Measurements from ENCODE around the gene C19orf85. TPM values are rescaled to one million over a fixed set of nuclear protein-coding genes. Genes with fewer than 3 reads are reported as not detected.

The C19orf85 gene
- total RNA-seq, 1 experiment from 2014 or later: not detected

DNA sequence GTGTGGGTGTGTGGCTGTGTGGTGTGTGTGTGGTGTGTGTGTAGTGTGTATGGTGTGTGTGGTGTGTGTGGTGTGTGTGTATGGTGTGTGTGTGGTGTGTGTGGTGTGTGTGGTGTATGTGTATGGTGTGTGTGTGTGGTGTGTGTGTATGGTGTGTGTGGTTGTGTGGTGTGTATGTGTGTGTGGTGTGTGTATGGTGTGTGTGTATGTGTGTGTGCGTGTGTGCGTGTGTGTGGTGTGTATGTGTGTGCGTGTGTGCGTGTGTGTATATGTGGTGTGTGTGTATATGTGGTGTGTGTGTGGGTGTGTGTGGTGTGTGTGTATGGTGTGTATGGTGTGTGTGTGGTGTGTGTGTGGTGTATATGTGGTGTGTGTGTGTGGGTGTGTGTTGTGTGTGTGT, 29.5 kb downstream of the C19orf85 start:
- H3K36me3 Mint-ChIP-seq (ENCODE audit: insufficient read depth, unreplicated experiment): peaks cover 7% of the 10 kb centered on the region
- POLR2A ChIA-PET: no interaction called here
- TF ChIP-seq, protein P1, sequence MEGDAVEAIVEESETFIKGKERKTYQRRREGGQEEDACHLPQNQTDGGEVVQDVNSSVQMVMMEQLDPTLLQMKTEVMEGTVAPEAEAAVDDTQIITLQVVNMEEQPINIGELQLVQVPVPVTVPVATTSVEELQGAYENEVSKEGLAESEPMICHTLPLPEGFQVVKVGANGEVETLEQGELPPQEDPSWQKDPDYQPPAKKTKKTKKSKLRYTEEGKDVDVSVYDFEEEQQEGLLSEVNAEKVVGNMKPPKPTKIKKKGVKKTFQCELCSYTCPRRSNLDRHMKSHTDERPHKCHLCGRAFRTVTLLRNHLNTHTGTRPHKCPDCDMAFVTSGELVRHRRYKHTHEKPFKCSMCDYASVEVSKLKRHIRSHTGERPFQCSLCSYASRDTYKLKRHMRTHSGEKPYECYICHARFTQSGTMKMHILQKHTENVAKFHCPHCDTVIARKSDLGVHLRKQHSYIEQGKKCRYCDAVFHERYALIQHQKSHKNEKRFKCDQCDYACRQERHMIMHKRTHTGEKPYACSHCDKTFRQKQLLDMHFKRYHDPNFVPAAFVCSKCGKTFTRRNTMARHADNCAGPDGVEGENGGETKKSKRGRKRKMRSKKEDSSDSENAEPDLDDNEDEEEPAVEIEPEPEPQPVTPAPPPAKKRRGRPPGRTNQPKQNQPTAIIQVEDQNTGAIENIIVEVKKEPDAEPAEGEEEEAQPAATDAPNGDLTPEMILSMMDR (IDR thresholded peaks at IDR 0.05; ENCODE audit: insufficient read depth in 1 of 2, low read depth in 1 of 2, low read length in 1 of 2, severe bottlenecking in 1 of 2, unreplicated experiment in 1 of 2): no peak
- H3K27me3 Mint-ChIP-seq (ENCODE audit: insufficient read depth, unreplicated experiment): peaks cover 12% of the 10 kb centered on the region
- CTCF ChIA-PET: interaction anchor here (0.7 kb wide), 1 partner anchor 9 kb away, joined by 4 read pairs; no protein-coding TSS in a partner anchor
- Histone ChIP-seq H3K4me3 (ENCODE audit: low read depth, low read length) (no peak overlapping the region), H3K9me3 (no peaks in the 10 kb centered on the region), H3K36me3 (ENCODE audit: control insufficient read depth, insufficient read depth, low read length) (no peaks in the 10 kb centered on the region), H3K27me3 (replicated peaks; ENCODE audit: control insufficient read depth, insufficient read depth, low read length) (no peaks in the 10 kb centered on the region; the same call in 1 of the 2 replicates), H3K4me1 (no peaks in the 10 kb centered on the region)
- no peak overlapping the region for H3K4me3 Mint-ChIP-seq (ENCODE audit: unreplicated experiment)
- H3K9me3 Mint-ChIP-seq (ENCODE audit: unreplicated experiment): no peaks in the 10 kb centered on the region
- no peak overlapping the region for H3K27ac Mint-ChIP-seq (ENCODE audit: unreplicated experiment)
- no TSS peak for BruUV-seq (replicated peaks)
- intact Hi-C loops (cut with micrococcal nuclease; ENCODE audit: unreplicated experiment): no loop called here
- H3K4me1 Mint-ChIP-seq (ENCODE audit: low read depth, unreplicated experiment): no peaks in the 10 kb centered on the region
- no peak for DNase-seq

GRCh38 chr19:55434356-55434919, 30.1 kb downstream of the C19orf85 start:
- Histone ChIP-seq H3K27me3 (replicated peaks; ENCODE audit: control insufficient read depth, insufficient read depth, low read length) (no peaks in the 10 kb centered on the region; the same call in 1 of the 2 replicates), H3K4me3 (ENCODE audit: low read depth, low read length) (no peak overlapping the region), H3K36me3 (ENCODE audit: control insufficient read depth, insufficient read depth, low read length) (no peaks in the 10 kb centered on the region), H3K9me3 (no peaks in the 10 kb centered on the region), H3K4me1 (no peaks in the 10 kb centered on the region)
- Mint-ChIP-seq H3K4me1 (ENCODE audit: low read depth, unreplicated experiment) (no peaks in the 10 kb centered on the region), H3K4me3 (ENCODE audit: unreplicated experiment) (no peak overlapping the region), H3K36me3 (ENCODE audit: insufficient read depth, unreplicated experiment) (peaks cover 6% of the 10 kb centered on the region), H3K9me3 (ENCODE audit: unreplicated experiment) (no peaks in the 10 kb centered on the region), H3K27me3 (ENCODE audit: insufficient read depth, unreplicated experiment) (peaks cover 10% of the 10 kb centered on the region), H3K27ac (ENCODE audit: unreplicated experiment) (no peak overlapping the region)
- no TSS peak for BruUV-seq (replicated peaks)
- intact Hi-C loops (cut with micrococcal nuclease; ENCODE audit: unreplicated experiment): no loop called here
- ChIA-PET POLR2A (no interaction called here), CTCF (no interaction called here)
- no peak for DNase-seq
- TF ChIP-seq, protein P1 (IDR thresholded peaks at IDR 0.05; ENCODE audit: insufficient read depth in 1 of 2, low read depth in 1 of 2, low read length in 1 of 2, severe bottlenecking in 1 of 2, unreplicated experiment in 1 of 2): no peak

- Mint-ChIP-seq H3K4me1 (ENCODE audit: low read depth, unreplicated experiment) (no peaks in the 10 kb centered on the region), H3K27ac (ENCODE audit: unreplicated experiment) (no peak overlapping the region), H3K36me3 (ENCODE audit: insufficient read depth, unreplicated experiment) (no peaks in the 10 kb centered on the region), H3K4me3 (ENCODE audit: unreplicated experiment) (no peak overlapping the region), H3K27me3 (ENCODE audit: insufficient read depth, unreplicated experiment) (peaks cover 6% of the 10 kb centered on the region), H3K9me3 (ENCODE audit: unreplicated experiment) (no peaks in the 10 kb centered on the region)
- POLR2A ChIA-PET: no interaction called here
- Histone ChIP-seq H3K27me3 (replicated peaks; ENCODE audit: control insufficient read depth, insufficient read depth, low read length) (no peaks in the 10 kb centered on the region), H3K4me1 (no peaks in the 10 kb centered on the region), H3K36me3 (ENCODE audit: control insufficient read depth, insufficient read depth, low read length) (no peaks in the 10 kb centered on the region), H3K4me3 (ENCODE audit: low read depth, low read length) (no peak overlapping the region), H3K9me3 (no peaks in the 10 kb centered on the region)
- DNase-seq: no peak
- TF ChIP-seq, protein P1 (IDR thresholded peaks at IDR 0.05; ENCODE audit: insufficient read depth in 1 of 2, low read depth in 1 of 2, low read length in 1 of 2, severe bottlenecking in 1 of 2, unreplicated experiment in 1 of 2): no peak
- intact Hi-C loops (cut with micrococcal nuclease; ENCODE audit: unreplicated experiment): no loop called here
- CTCF ChIA-PET: no interaction called here
- no TSS peak for BruUV-seq (replicated peaks)
These were observed 31.3 kb downstream of the C19orf85 start for GRCh38 chr19:55433292-55433691.
